Measurements from ENCODE around the gene MPDZ.

MPDZ gene

DNA sequence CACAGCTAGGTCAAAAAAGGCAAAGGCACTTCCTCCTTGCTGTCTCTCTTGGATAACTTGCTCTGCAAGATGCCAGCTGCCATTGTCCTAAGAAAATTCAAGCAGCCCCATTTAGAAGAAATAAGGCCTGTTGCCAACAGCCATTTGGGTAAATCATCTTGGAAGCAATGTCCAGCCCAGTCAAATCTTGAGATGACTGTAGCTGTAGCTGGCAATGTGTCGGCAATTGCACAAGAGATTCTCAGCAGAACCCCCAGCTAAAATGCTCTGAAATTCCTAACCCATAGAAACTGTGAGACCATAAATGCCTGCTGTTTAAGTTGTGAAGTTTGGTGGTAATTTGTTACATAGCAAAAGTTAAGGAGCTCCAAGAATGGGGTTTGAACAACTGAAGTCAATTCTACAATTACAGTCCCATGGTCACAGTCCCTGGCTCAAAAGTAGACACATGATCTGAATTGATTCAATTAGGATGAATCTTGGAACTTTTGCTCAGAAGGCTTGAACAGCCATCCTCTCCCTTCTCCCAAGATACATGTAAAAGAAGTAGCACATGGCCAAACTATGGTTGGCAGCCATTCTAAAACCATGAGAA is 151.1 kb downstream of the MPDZ start:
- DNase-seq = no peak

DNA sequence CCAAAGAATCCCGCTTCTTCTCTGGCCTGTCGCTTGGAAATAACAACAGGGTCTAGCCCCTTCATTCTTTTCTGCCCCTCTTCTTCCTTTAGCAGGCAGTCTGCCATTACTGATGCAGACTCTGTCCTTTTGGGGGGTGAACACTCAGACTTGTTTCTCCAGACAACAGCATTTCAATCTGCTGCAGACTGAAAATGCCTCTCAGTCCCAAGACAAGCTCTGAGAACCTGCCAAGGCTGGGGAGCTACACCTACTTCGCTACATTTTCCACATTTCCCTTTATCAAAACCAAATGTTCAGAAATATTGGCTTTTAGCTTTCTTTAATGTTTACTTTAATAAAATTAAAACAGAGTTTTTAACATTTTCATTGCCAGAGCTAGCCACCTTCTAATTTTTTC is 152.4 kb downstream of the MPDZ start:
- DNase-seq = no peak

GRCh38 chr9:13125261-13125660 is 154.2 kb downstream of the MPDZ start:
- DNase-seq = no peak

- no peak for DNase-seq
Observed at GRCh38 chr9:13122756-13123369, 156.6 kb downstream of the MPDZ start.

DNA sequence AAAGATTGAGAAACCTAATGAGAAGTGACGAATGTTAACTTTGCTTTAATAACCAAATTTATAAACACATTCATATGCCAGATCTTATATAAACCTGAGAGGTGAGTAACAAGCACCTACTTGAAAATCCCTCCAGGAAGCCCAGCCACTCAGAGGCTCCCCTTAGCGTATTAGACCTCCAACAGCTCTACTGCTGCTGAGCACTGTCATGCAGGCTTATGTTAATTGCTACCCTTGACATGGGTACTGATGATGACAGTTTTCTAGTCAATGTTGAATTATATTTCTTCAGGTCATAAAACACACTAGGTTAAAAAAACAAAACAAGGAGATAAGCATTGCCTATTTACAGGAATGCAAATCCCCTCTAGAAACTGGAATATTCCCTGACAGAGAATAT is 161.2 kb downstream of the MPDZ start:
- no peak for DNase-seq

DNA sequence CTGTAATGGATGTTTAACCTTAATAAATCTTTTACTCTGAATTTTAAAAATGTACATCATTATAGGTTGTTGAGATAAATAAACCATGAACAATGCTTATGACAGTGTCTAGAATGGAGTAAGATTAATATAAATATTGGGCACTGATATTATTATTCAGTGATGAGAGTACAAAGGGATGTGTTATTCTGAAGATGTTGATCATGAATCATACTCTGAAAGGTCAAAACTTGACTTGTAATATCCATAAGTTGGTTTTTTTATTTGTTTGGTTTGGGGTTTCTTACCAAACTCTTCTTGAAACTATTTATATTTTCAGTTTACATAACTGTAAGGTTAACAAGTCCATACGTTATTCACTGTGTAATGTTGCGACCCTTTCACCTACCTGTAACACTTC is 163.2 kb downstream of the MPDZ start:
- DNase-seq = no peak

GRCh38 chr9:13113751-13114150 is 165.7 kb downstream of the MPDZ start:
- no peak for DNase-seq

DNA sequence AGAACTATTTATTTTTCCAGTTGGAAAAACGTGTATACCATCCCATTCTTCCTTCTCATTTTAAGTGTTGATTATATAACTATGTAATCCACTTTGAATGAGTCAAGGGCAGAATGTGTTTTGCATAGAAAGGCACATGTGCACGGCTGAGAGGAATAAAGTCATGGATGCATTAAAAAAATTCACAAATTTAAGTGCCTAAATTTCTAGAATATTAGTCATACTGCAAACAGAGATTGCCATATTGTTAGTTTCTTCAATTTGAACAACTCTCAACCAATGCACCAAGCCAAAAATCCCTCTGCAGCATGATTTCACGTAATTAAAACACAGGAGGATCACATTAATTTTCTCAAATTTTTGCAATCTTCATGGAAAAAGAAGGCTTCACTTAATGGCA is 166.3 kb downstream of the MPDZ start:
- DNase-seq = no peak

DNA sequence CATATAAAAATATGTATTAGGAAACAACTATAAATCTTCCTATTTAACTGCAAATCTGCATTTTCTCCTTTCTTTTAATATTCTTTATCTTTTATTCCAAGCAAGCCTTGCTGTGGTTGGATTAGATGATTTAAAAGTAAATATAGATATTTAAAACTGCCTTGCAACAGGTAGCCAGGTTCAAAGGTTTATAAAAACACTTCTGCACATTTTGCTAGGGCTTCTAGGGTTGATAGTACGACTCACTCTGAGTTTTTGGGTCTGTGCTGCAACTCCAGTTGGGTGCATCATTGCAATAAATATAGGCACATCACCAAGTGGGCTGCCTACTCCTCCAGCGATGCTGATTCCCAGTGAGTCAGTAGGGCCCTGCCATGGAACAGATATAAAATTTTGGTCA is 167.7 kb downstream of the MPDZ start:
- DNase-seq = no peak

DNA sequence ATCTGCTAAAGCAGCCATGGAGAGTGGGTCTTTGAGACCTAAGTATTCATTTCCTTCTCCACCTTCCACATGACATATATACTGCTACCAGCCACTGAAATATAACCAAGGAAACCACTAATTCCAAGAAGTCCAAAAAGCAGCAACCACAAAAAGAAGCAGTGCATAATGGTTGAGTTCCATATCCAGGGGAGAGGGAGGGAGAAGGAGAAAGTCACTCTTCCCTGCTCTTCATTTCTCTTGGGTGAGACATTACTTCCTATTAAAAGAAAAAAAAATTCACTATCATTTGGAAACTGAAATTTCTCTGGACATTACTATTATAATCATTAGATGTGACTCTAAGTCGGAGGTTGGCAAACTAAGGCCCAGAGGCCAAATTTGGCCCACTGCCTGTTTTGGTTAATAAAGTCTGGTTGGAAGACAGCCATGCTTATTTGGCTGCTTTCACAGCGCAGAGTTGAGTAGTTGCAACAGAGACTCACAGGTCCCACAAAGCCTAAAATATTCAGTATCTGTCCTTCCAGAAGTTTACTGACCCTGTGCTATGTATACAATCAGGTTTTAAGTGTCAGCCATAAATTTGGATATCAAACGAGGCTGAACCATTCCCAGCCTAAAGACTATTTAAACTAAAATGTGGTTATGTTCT is 168.6 kb downstream of the MPDZ start:
- no peak for DNase-seq

DNA sequence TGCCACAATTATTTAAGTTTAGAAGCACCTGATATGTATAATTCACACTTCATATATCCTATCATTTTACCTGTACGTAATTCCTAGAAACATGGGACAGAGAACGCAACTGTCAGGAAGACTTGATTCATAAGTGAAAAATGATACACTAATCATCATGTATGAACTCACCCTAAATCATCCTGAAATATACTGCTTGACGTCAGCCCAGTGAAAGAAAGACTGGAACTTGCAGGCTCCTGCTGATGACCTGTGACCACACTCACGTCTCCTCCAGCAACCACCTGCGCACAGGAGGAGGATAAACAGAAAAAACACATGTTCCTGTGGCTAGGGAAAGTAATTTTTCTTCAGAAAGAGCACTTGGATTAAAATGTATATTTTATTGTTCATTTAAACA is 169.7 kb downstream of the MPDZ start:
- DNase-seq = no peak

- no peak for DNase-seq
Observed at GRCh38 chr9:13107008-13107407, 172.5 kb downstream of the MPDZ start.

DNA sequence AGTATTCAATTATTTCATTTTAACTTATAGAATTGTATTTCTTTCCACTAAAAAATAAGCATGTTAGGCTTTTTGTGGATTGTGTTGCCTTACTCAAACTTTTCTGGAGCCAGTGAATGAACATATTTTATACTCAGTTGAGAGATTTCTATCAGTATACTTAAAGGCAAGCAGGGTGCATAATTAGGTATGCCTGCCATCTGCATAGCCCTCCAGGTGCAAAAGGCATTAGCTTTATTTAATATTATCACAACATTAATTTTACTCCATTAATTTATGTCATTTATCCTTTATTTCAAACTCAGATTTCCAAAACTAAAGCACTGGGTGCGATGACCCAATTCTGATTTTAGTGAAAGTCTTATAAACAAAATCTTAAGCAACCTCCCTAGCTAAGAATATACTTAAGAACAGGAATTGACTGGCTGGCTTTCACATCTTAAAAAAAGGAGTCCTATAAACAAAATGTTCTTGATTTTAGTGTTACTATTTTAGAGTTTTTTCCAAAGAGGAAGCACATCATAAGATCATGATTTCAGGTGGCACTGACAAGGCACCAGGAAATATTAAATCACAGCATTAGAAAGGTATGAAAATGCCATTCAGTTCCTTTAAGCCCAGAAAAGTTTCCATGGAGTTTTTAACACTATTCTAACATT is 178.4 kb downstream of the MPDZ start:
- no peak for DNase-seq

GRCh38 chr9:13095056-13095455 is 184.4 kb downstream of the MPDZ start:
- DNase-seq = no peak

DNA sequence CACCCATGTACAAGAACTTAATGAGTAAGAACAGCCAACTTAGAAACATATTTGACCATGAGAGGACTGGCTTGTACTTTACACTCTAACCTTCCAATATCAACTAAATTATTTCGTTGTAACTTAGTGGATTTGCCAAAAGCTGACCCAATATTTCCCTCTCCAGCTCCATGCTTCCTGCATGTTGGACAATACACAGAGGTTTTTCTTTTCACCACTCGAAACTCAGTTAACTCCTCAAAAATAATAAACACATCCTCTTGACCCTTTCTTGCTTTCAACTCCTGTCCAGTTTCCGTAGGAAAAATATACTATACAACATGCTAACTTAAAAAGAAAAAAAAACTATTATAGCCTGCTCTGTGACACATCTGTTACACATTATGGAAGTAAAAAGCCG is 188.9 kb downstream of the MPDZ start:
- no peak for DNase-seq

DNA sequence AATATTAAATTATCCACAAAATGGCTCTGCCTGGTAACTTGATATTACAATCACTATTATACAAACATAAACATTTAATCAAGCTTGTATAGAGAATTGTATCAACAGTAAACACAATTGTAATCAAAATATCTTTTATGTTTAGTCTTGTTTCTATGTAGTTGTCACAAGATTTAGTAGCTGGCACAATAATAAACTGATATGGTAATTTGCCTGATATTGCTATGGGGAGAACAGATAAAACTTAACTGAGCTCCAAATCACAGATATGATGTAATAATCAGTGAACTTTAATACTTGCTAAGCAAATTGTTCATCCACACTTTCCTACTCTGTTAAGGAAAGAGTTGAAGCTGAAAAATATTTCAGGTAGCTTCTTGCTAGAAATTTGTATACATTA is 189.8 kb downstream of the MPDZ start:
- no peak for DNase-seq

DNA sequence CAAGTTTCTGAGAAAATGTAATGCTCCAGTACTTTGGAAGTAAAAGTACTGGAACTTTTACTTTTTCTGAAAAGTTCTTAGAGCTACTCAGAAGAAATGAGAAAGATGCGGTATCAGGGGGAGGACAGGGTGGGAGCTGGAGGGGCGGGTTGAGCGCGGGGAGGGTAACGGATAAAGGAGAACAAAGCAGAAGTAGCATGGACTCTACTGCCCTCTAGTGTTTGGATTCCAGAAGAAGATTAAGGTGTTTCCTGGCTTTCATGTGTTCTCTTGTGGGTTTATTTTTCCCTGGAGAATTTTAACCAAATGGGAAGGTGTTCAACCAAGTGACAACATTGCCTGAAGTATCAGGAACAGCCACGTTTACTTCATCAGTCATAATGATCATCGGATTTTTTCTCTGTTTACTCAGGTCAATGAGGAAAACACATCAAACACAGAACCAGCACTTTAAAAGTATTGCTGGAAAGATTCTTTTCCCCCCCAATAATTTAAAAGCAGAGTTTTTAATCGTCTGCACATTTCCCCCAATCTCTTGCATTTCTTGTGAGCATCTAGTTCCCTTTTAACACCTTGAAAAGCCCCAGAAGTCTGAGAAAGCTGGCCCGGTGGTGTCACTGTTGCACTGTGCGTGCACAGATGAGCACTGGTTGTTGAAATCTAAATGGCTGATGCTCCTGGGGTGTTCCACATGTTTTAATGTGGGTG is 190.6 kb downstream of the MPDZ start:
- DNase-seq = no peak

DNA sequence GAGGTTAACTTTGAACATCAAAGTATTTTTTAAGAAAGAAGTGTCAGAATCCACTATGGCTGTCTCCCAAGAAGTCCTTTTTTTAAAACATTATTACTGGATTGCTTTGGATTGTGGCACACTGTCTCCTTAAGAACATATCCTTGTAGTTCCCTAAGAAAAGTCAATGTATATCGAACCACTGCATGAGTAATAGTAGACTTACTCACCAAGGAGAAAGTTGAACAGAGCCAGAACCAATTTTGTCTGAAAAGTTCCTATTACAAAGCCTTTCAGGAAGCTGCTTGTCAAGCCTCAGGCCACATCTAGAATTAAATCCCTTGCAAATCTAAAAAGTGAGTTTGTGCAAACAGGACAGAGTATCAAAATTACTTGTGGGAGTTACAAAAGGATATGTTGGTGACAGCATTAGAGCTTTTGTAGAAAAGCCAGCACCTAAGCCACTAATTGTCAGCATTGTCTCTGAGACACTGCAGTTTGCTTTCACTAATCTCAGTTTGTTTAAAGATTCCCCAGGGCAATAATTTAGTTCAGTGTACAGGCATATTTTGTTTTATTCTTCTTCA is 195.4 kb downstream of the MPDZ start:
- DNase-seq = no peak

GRCh38 chr9:13083366-13083765 is 196.1 kb downstream of the MPDZ start:
- no peak for DNase-seq

DNA sequence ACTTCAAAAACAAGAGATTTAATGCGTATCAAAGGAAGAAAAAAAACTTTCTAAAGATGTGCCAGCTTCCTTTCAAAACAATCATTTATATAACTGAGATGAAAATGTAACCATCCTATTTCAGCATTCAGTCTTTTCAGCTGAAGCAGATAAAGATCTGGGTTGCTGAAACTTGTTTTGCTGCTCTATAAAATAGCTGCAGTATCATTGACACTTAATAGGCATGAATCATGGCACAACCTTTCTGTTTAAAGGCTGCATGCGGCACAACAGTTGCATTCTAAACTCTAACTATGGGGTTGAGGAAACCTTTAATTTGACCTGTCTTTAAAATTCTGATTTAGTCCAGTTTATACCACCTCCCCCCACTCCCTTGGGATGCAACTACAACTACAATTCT is 196.7 kb downstream of the MPDZ start:
- no peak for DNase-seq

DNA sequence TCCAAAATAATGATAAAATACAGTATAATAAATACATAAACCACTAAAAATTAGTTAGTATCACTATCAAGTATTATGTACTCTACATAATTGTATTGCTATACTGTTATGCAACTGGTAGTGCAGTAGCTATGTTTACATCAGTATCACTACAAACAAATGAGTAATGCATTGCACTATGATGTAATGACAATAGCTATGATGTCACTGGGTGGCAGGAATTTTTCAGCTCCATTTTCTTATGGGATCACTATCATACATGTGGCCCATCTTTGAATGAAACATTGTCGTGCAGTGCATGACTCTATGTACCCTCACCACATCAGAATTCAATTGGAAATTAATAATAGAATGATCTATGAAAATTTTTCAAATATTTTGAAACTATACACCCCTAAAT is 201.3 kb downstream of the MPDZ start:
- DNase-seq = no peak

- DNase-seq = no peak
Observed at GRCh38 chr9:13076616-13077015, 202.9 kb downstream of the MPDZ start.

DNA sequence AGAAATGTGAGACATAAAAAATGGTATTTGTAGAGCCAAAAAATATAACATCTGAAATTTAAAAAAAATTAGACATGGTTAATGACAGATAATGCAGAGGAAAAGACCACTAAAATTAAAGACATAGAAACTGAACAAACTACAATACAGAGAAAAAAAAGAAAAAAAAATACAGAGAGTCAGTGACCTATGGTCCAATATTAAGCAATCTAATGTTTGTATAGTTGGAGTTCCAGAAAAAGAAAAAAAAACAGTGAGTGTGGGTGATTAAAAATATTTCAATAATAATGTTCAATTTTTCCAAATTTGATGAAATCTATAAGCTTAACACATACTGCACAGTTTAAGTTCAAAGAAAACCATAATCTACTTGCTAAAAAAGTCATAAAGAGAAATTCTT is 207.6 kb downstream of the MPDZ start:
- no peak for DNase-seq

Data from GOT3 (cell line).